HG03045 (cell line): ENCODE measurements around the gene PCDH15.
"Not testable (repeated sequence)": the region's sequence is repeated elsewhere in the genome, so short reads cannot be mapped to it uniquely, and the experiment has no call there.

Experiments
- ATAC-seq: cut with Tn5 transposase; IDR thresholded peaks from one replicate; pipeline ENCODE4 v1.9.1; 2021; ENCODE audit warnings: mild to moderate bottlenecking, moderate library complexity; ENCODE audit not compliant: unreplicated experiment

The PCDH15 gene

GRCh38 chr10:54009672-54010071, 791.4 kb downstream of the PCDH15 start:
- no peak for ATAC-seq

DNA sequence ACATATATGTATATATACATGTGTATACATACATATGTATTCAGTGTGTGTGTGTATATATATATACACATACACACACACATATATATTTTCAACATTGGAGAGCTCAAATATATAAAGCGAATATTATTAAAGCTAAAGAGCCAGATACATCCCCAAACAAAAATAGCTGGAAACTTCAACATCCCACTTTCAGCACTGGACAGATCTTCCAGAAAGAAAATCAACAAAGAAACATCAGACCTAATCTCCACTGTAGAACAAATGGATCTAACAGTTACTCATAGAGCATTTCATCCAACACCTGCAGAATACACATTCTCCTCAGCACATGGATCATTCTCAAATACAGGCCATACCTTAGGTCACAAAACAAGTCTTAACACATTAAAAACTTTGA, 799.0 kb downstream of the PCDH15 start:
- ATAC-seq, result no peak

DNA sequence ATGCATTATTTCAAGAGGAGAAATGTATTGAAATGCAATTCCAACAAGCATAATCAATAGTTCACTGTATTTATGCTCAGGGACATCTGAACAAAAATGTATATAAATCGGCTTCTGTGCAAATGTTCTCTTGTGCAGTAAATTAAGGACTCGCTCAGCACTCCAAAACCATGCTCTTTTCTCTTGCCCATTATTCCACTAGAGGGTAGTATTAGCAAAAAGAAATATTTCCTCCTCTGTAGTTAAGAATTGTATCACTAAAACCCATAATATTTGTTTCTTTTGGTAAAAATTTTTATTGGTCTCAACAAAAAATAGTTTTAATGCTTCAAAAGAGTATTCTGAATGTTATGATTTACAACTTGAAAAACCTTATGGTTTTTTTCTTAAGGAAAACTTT, 803.1 kb downstream of the PCDH15 start:
- ATAC-seq, result no peak

DNA sequence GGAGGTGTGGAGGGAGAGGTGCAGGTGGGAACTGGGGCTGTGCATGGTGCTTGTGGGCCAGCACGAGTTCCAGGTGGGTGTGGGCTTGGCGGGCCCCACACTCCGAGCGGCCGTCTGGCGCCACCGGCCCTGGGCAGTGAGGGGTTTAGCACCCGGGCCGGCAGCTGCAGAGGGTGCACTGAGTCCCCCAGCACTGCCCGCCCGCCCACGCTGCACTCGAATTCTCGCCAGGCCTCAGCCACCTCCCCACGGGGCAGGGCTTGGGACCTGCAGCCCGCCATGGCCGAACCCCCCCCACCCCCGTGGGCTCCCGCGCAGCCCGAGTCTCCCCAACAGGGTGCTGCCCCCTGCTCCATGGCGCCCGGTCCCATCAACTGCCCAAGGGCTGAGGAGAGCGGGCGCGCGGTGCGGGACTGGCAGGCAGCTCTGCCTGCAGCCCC, 810.2 kb downstream of the PCDH15 start:
- no peak for ATAC-seq

DNA sequence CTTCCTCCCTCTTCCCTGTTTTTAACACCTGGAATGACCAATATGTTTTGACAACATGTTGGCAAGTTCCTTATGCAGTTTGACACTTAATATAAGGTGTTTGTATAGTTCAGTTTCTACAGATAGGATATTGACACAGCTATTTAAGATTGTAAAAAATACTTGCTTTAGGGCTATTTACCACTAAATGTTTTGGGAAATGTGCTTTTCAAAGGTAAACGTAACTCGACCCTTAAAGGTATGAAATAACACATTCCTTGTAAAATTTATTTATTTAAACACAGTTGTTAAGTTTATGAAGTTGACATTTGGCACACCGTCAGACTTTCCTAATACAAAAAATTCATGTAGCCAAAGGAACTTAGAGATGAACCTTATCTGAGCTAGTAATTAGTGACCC, 817.6 kb downstream of the PCDH15 start:
- ATAC-seq, result no peak

GRCh38 chr10:53980210-53980609, 820.8 kb downstream of the PCDH15 start:
- no peak for ATAC-seq

DNA sequence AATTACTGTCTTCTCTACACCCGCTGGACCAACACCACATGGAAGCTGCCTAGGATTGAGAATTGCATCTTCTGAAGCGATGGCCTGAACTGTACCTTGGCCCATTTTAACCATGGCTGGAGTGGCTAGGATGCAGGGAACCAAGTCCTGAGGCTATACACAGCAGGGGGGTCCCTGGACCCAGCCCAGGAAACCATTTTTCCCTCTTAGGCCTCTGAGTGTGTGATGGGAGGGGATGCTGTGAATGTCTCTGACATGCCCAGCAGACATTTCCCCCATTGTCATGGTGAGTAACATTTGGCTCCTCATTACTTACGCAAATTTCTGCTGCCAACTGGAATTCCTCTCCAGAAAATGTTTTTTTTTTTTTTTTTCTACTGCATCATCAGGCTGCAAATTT, 822.7 kb downstream of the PCDH15 start:
- ATAC-seq, result no peak

DNA sequence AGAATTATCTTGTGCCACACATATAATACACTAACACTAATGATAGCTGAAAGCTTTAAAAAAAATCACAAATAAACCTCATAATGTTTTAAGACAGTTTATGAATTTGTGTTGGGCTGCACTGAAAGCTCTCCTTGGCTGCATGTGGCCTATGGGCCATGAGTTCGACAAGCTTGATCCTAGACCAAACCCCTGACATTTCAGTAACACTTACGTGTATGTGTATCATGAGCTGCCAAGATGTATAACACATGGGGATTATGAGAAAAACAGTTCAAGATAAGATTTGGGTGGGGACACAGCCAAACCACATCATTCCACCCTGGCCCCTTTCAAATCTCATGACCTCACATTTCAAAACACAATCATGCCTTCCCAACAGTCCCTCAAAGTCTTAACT, 823.8 kb downstream of the PCDH15 start:
- ATAC-seq, result no peak

DNA sequence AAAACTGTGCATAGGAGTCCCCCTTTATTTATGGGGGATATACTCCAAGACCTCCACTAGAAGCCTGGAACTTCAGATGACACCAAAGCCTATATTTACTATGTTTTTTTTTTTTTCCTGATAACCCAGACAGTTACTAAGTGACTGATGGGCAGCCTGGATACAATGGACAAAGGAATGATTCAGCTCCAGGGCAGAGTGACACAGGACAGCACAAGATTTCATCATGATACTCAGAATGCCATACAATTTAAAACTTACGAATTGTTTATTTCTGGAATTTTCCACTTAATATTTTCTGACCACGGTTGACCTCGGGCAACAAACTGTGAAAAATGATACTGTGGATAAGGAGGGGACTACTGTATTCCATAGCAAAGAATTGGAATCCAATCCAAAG, 843.6 kb downstream of the PCDH15 start:
- no peak for ATAC-seq

GRCh38 chr10:53955091-53955490, 845.9 kb downstream of the PCDH15 start:
- no peak for ATAC-seq

DNA sequence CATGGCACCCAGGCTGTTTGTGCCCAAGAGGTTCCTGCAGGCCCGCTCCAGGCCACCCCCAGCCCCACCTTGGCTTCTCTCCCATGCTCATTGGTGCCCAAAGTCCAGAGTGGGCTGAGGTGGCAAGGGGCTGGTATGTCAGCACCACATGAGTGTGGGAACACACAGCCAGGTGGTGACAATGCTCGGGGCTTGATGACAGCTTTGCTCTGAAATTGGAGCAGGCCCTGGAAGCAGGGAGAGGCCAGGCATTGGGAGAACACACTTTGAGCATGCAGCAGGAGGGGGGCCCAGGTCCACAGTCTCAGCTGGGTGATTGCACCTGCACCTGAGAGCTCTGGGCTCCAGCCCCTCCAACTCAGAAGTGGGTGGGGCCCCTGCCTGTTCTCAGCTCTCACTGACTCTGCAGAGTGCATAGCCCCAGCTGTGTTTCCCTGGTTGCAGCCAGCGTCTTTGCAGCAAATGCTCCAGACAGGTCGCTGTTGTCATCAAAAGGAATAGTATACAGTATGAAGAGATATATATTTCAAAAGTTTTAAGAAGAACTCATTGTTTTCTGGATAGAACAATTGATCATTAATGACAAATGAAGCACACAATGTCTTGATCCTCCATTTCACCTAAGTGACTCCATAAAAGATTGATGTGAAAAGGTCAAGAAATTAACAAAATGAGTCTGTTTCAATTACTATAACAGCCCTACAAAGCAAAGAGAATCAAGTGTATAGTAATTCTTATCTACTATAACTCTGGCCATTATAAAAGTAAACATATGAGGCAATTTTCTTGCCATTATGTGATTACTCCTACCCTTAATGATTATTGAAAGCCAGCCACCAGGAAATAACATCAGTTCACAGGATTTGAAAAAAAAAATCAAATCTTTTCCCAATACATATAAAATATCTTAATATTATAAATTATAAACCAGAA, 848.1 kb downstream of the PCDH15 start:
- ATAC-seq, result no peak

GRCh38 chr10:53939654-53940053, 861.4 kb downstream of the PCDH15 start:
- no peak for ATAC-seq

- no peak for ATAC-seq
Measured at GRCh38 chr10:53930648-53931047, 870.4 kb downstream of the PCDH15 start.

DNA sequence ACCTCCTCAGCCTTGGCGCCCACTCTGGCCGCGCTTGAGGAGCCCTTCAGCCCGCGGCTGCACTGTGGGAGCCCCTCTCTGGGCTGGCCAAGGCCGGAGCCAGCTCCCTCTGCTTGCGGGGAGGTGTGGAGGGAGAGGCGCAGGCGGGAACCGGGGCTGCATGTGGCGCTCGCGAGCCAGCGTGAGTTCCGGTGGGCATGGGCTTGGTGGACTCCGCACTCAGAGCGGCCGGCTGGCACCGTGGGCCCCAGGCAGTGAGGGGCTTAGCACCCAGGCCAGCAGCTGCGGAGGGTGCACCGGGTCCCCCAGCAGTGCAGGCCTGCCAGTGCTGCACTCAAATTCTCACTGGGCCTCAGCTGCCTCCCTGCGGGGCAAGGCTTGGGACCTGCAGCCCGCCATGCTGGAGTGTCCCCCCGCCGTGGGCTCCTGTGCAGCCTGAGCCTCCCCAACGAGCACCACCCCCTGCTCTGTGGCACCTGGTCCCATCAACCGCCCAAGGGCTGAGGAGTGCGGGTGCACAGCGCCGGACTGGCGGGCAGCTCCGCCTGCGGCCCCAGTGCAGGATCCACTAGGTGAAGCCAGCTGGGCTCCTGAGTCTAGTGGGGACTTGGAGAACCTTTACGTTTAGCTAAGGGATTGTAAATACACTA, 876.9 kb downstream of the PCDH15 start:
- not testable (repeated sequence) for ATAC-seq

DNA sequence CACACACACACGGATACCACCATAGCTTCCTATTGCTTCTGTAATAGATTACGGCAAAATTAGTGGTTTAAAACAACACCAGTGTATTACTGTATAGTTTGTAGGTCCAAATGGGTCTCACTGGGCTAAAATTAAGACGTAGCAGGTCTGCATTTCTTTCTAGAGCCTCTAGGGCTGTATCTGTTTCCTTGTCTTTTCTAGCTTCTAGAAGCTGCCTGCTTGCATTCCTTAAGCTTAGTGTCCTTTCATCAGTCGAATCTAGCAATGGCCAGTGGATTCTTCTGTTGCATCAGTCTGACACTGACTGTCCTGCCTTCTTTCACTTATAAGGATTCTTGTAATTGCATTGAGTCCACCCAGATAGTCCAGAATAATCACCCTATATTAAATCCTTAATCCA, 882.3 kb downstream of the PCDH15 start:
- ATAC-seq, result no peak

DNA sequence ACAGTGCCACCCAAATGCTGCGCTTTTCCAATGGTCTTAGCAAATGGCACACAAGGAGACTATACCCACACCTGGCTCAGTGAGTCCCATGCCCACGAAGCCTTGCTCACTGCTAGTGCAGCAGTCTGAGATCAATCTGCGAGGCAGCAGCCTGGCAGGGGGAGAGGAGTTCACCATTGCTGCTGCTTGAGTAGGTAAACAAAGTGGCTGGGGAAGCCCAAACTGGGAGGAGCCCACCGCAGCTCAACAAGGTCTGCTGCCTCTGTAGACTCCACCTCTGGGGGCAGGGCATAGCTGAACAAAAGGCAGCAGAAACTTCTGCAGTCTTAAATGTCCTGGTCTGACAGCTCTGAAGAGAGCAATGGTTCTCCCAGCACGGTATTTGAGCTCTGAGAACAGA, 891.2 kb downstream of the PCDH15 start:
- ATAC-seq, result no peak

GRCh38 chr10:53904506-53905241, 896.4 kb downstream of the PCDH15 start:
- ATAC-seq, result no peak

GRCh38 chr10:53903756-53904155, 897.3 kb downstream of the PCDH15 start:
- no peak for ATAC-seq

GRCh38 chr10:53899463-53900160, 901.4 kb downstream of the PCDH15 start:
- no peak for ATAC-seq

DNA sequence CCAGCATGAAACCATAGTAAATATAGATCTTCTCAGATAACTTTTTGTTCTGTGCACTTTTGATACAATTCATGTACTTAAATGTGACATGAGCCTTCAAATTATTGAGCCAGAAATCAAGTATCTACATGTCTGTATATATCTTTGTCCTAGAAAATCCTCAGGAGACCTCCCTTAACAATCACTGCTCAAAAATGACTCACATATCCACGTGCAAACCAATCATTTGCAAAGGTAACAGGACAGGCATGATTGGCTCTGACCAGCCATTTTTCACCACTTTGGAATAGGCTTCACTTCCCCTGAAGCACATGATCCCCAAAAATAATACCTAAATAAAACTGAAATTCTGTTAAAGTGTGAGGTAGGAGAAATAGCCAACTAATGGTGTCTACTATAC, 902.5 kb downstream of the PCDH15 start:
- ATAC-seq, result no peak

- no peak for ATAC-seq
Measured at GRCh38 chr10:53894145-53894544, 906.9 kb downstream of the PCDH15 start.
